Lung (tissue), 12 donors: ENCODE data around the gene CRELD2. TPM values are rescaled to one million over a fixed set of nuclear protein-coding genes. Genes with fewer than 3 reads are reported as not detected.
A peak's percentile ranks its signal among the peaks of the same experiment; 100 is the strongest.

ENCODE experiments used
- ATAC-seq: fragments of 200-7000 bp; cut with Tn5 transposase; one replicate; pipeline ENCODE4 v1.9.1; 2020; ENCODE audit warnings: moderate number of reproducible peaks; ENCODE audit not compliant: insufficient read depth, low FRiP score
- DNase-seq, 3 donors: peaks; one replicate each; pipeline ENCODE4 v3.0.0-alpha.2; 2013 to 2017
- H3K27ac ChIP-seq, 2 donors: one replicate each; pipeline ENCODE4 v1.5.1; 2013; ENCODE audit warnings: mild to moderate bottlenecking in 2 of 2, moderate library complexity in 2 of 2, control low read depth in 1 of 2, inconsistent platforms in 1 of 2, low read depth in 1 of 2, low read length in 1 of 2
- H3K27me3 ChIP-seq, 3 donors: one replicate each; pipeline ENCODE4 v1.5.1; 2013; ENCODE audit warnings: low read length in 2 of 3; ENCODE audit not compliant: control insufficient read depth in 3 of 3, insufficient read depth in 3 of 3
- H3K36me3 ChIP-seq, 4 donors: one replicate each; pipeline ENCODE4 v1.5.1; 2013; ENCODE audit warnings: low read length in 4 of 4, mild to moderate bottlenecking in 1 of 4, moderate library complexity in 1 of 4; ENCODE audit not compliant: control insufficient read depth in 4 of 4, insufficient read depth in 4 of 4
- H3K4me1 ChIP-seq, 5 donors: one replicate each; pipeline ENCODE4 v1.5.1; 2013; ENCODE audit warnings: low read length in 5 of 5, mild to moderate bottlenecking in 2 of 5, moderate library complexity in 1 of 5; ENCODE audit not compliant: control insufficient read depth in 5 of 5, insufficient read depth in 5 of 5
- H3K4me3 ChIP-seq: one replicate; pipeline ENCODE4 v1.5.1; 2013; ENCODE audit warnings: mild to moderate bottlenecking, control low read depth, moderate library complexity
- H3K9ac ChIP-seq, 2 donors: one replicate each; pipeline ENCODE4 v1.5.1; 2013; ENCODE audit warnings: low read length in 2 of 2, control low read depth in 1 of 2; ENCODE audit not compliant: insufficient read depth in 1 of 2
- H3K9me3 ChIP-seq, 4 donors: one replicate each; pipeline ENCODE4 v1.5.1; 2013; ENCODE audit warnings: low read length in 3 of 4, mild to moderate bottlenecking in 1 of 4, moderate library complexity in 1 of 4; ENCODE audit not compliant: control insufficient read depth in 4 of 4, insufficient read depth in 3 of 4
- WGBS, 2 donors: extraction: QIAGEN DNeasy Blood & Tissue Kit; methylation state at CpG; one replicate each; pipeline ENCODE4 v1.1.7; 2013; 5-methylcytosine and 5-hydroxymethylcytosine counted together
- polyA plus RNA-seq, 2 donors: library from polyadenylated mRNA; stranded (reverse); fragments of 200-250 nt; gene quantifications; one replicate each; pipeline ENCODE4 v1.2.1, GENCODE V29; 2013
- total RNA-seq, 2 donors: library from RNA; depleted of rRNA in 1 of 2; stranded (reverse); fragments of >200 nt in 1 of 2; gene quantifications; one replicate each; pipeline ENCODE4 v1.2.1, GENCODE V29; 2014 to 2021
- TF ChIP-seq, protein P1 (sequence below): IDR thresholded peaks from 2 replicates; pipeline ENCODE4 v1.5.1; 2012; ENCODE audit warnings: mild to moderate bottlenecking; ENCODE audit errors: control extremely low read depth, extremely low read depth
- donor health status: control.
- donor health status: control.
- donor health status: Bipolar disorder and iron deficiency.
- donor health status: healthy.
- donor health status: DM: yes; HTN: yes; CAD: no.

CRELD2 gene
- total and polyA plus RNA-seq, 4 donors: 18.7 to 110 (median 71.9) TPM

- Histone ChIP-seq H3K27me3 (no peaks in the 10 kb centered on the region), H3K4me3 (no peak overlapping the region), H3K4me1 (peaks cover 0 to 8% (median 0%) of the 10 kb centered on the region in 5 donors), H3K9me3 (peaks cover 0 to 7% (median 0%) of the 10 kb centered on the region in 4 donors), H3K27ac (no peak overlapping the region), H3K36me3 (peaks cover 4 to 44% (median 33%) of the 10 kb centered on the region in 4 donors), H3K9ac (no peak overlapping the region)
- 81 to 82% methylated on average over 21 of the region's 21 CpGs for WGBS, 2 donors
- DNase-seq: peak in 1 of 3 donors; percentile 15
- ATAC-seq: no peak
- TF ChIP-seq, protein P1, sequence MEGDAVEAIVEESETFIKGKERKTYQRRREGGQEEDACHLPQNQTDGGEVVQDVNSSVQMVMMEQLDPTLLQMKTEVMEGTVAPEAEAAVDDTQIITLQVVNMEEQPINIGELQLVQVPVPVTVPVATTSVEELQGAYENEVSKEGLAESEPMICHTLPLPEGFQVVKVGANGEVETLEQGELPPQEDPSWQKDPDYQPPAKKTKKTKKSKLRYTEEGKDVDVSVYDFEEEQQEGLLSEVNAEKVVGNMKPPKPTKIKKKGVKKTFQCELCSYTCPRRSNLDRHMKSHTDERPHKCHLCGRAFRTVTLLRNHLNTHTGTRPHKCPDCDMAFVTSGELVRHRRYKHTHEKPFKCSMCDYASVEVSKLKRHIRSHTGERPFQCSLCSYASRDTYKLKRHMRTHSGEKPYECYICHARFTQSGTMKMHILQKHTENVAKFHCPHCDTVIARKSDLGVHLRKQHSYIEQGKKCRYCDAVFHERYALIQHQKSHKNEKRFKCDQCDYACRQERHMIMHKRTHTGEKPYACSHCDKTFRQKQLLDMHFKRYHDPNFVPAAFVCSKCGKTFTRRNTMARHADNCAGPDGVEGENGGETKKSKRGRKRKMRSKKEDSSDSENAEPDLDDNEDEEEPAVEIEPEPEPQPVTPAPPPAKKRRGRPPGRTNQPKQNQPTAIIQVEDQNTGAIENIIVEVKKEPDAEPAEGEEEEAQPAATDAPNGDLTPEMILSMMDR: no peak
Measured at GRCh38 chr22:49882519-49883293, 35.7 kb upstream of the CRELD2 start.

DNA sequence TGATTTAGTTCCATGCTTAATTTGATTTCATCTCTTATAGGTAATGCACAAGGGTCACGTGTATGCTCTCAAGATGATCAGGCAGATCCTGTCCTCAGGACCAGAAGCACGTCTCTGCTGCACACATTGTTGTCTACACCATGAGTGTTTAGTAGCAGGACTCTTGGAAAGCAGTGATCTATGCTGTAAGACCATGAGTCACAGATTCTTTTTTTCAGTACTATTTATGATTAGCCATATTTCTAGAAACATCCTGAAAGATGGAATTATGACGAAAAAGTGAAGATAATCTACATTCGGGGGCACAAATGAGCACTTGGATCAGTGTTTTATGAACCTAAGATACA lies 35.2 kb upstream of the CRELD2 start:
- 95 to 96% methylated on average over 4 of the region's 4 CpGs for WGBS, 2 donors
- no peak for ATAC-seq
- TF ChIP-seq, protein P1: no peak
- no peak overlapping the region for H3K27ac ChIP-seq
- peaks cover 5 to 44% (median 32%) of the 10 kb centered on the region in 4 donors for H3K36me3 ChIP-seq
- H3K27me3 ChIP-seq: no peaks in the 10 kb centered on the region
- H3K9ac ChIP-seq: no peak overlapping the region
- H3K9me3 ChIP-seq: peaks cover 0 to 7% (median 0%) of the 10 kb centered on the region in 4 donors
- H3K4me1 ChIP-seq: peaks cover 0 to 8% (median 0%) of the 10 kb centered on the region in 5 donors
- no peak overlapping the region for H3K4me3 ChIP-seq
- DNase-seq: no peak

GRCh38 chr22:49884075-49884474 lies 34.4 kb upstream of the CRELD2 start:
- TF ChIP-seq, protein P1: no peak
- Histone ChIP-seq H3K9ac (no peak overlapping the region), H3K27me3 (no peaks in the 10 kb centered on the region), H3K9me3 (peaks cover 0 to 7% (median 2%) of the 10 kb centered on the region in 4 donors), H3K36me3 (peaks cover 5 to 52% (median 32%) of the 10 kb centered on the region in 4 donors), H3K4me1 (peaks cover 0 to 8% (median 0%) of the 10 kb centered on the region in 5 donors), H3K27ac (no peak overlapping the region), H3K4me3 (no peak overlapping the region)
- WGBS, 2 donors: 97% methylated on average over 20 of the region's 20 CpGs
- no peak for ATAC-seq
- no peak for DNase-seq
